NCI-H460 (cell line): Measurements from ENCODE around the gene DCAF11. TPM values are rescaled to one million over a fixed set of nuclear protein-coding genes. Genes with fewer than 3 reads are reported as not detected.

Source experiments
- DNase-seq: peaks from one replicate; pipeline ENCODE4 v3.0.0-alpha.2; 2016; ENCODE audit warnings: low read depth; ENCODE audit errors: extremely low read depth
- total RNA-seq: library from RNA; depleted of rRNA; stranded (reverse); fragments of >200 nt; shearing (Covaris generic); gene quantifications from 2 replicates; pipeline ENCODE4 v1.2.3, GENCODE V29; 2014

Gene DCAF11
- total RNA-seq, 1 experiment from 2014 or later, result 54.1 TPM

DNA sequence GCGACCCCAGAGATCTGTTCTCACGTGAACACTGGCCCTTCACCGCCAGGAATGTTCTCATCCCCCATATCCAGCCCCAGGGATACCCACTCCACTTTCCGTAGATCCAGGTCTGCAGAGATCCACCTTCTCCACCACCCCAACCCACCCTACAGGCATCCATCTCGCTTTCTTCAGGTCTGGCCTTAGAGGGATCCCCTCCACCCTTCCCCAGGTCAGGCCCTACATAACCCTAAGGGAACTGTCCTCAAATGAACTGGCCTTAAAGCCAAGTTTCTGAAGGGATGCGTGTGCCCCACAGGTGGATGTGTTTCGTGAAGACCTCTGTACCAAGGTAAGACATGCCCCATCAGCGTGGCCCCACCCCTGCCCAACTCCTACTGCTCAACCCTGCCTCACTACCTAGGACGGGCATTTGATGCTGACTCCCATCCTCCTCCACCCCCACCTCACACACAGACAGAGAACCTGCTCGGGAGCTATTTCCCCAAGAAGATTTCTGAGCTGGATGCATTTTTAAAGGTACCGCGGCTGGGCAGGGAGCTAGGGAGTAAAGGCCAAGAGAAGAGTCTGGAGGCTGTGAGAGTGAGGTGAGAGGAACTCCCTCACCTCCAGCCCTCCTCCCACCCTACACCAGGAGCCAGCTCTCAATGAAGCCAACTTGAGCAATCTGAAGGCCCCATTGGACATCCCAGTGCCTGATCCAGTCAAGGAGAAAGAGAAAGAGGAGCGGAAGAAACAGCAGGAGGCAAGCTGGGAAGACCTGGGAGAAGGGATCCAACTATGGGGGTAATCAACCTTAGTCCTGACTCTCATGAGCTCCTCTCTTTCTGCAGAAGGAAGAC, 22.3 kb downstream of the DCAF11 start:
- no peak for DNase-seq

DNA sequence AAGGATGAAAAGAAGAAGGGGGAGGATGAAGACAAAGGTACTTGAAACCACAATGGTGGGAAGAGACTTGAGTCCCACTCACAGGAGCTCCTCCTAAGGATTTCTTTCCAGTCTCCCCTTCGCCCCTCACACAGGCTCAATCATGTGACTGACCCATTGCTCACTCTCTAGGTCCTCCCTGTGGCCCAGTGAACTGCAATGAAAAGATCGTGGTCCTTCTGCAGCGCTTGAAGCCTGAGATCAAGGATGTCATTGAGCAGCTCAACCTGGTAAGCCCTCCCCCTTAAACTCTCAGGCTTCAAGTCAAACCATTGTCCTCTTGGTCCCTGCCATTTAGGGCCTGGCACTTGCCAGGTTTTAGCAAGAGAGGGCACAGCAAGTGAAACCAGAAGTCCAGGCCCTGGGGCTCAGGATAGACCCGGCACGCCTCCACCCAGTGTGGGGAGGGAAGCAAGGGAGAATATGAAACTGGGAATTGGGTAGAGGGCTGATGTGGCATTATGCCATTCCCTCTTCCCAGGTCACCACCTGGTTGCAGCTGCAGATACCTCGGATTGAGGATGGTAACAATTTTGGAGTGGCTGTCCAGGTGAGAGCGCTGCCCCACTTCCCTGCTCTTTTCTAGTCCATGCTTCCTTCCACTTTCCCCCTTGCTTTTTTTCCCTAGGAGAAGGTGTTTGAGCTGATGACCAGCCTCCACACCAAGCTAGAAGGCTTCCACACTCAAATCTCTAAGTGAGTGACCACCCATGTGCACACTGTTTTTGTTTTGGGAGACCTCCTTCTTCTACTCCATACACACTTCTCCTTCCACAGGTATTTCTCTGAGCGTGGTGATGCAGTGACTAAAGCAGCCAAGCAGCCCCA, 23.2 kb downstream of the DCAF11 start:
- DNase-seq, result no peak

DNA sequence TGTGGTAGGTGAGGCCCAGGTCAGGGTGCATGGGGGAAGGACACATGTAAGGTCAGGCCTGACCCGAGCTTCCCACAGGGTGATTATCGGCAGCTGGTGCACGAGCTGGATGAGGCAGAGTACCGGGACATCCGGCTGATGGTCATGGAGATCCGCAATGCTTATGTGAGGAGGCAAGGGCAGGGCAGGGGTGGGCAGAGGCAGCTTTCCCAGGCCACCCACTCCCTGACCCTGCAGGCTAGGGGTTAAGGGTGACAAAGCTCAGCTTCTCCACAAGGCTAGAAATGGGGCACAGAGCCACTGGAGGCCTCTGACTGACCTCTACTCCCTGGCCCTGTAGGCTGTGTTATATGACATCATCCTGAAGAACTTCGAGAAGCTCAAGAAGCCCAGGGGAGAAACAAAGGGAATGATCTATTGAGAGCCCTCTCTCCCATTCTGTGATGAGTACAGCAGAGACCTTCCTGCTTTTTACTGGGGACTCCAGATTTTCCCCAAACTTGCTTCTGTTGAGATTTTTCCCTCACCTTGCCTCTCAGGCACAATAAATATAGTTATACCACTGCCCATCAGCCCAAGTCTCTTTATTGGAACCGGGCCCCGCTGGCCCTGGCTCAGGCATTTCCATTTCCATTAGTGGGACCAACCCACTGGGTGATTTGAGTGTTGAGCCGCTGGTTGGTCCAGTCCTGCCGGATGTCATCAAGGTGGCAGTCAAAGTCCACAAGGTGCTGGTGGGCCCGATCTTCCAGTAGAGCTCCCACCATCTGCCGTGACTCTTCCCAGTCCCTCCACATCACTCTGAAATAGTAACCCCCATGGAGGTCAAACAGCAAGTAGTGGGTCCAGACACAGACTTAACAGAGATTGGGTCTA, 24.1 kb downstream of the DCAF11 start:
- no peak for DNase-seq

DNA sequence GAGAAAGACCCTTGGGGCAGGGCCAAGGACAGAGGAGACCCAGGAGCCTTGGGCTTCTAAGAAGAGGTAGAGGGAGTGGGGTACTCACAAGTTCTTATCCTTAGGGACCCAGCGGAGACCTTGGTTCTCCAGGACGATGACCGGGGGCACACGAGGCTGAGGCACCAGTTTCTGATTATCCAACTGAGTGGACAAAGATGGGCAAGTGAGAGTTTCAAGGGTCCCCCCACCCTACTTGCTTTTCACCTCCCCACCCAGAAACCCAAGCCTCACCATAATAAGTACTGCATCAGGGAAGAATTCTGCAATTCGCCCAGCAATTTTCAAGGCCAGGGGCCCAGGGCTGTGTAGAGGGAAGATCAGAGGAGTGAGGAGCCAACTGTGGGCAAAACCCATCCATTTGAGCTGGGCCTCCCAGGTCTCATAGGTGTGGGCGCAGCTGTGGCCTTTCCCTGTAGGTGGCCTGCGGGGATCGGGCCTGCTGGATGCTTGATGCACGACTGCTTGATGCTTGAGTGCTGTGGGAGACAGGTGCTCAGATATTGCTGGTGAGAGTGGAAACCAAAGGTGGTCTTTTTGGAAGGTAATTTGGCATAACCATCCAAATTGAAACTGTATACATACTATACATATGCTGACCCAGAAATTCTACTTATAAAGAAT, 24.8 kb downstream of the DCAF11 start:
- DNase-seq, result no peak

DNA sequence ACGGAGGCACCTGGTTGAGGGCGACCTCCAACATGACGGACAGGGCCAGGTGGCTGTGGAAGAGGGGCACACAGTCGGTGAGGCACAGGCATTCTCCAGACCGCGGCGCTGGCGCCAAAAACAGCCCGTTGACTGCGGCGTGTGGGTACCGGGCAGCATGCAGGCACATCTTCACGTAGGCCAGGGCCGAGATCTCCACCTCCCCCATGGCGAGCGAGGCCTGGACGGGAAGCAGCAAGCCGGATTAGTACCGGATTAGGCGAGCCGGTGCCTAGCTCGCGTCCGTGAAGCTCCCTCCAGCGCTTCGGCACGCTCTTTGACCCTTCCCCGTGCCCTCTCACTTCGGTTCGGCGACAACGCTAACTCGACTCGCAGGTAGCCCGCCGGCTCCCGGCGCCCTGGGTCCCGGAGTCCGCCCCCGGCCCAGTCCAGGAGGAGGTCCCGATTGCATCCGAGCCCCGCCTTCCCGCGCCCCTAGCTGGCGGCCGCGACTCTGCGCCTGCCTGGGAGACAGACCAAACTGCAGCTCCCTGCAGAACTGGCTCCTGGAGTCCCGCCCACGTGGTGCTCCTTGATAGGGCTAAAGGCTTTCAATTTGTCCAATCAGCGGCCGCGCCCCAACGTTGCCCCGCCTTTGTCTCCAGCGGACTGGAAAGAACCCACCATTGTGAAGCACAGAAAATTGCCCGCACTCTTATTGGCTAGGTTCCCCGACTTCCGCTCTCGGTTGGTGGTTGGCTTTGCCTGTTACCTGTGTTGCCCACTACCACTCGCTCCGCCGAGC, 26.7 kb downstream of the DCAF11 start, which contains the start of gene EMC9:
Gene EMC9 (minus strand): TSS at position 495 of the 784 bp plus-strand sequence. CDS start 287 bp downstream, at position 208.
- peak; percentile 99 for DNase-seq

DNA sequence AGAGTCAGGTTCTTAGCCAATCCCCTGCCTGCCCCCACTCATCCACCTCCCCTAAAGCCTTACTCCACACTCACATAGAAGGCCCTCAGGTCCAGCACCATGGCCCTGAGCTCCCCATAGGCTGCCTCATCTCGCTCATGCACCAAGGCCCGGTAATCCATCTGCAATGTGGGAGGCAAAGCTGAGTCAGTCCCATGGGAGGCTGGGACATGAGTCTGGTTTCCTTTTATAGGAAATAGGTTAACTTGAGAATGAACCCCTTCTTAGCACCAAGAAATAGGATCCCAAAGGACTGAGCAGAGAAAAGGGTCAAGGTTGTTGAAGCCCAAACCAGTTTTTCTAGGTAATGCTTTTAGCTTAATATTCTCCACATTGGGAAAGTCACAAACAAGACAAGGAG, 28.9 kb downstream of the DCAF11 start:
- no peak for DNase-seq

DNA sequence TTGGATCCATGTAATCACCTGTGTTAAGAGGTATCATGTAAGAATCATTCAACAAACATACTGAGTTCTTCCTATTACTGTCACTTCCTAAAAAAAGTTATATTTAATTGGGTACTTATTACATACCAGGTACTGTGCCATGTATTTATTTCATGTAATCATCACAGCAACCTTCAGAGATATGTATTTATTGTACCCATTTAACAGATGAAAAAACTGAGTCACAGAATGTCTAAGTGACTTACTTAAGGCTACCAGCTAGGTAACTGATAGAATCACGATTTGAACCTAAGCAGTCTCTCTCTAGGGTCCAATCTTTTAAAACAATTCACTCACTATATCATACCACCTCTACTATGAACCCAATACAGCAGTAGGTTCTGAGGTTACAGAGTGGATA, 29.9 kb downstream of the DCAF11 start:
- DNase-seq, result no peak

DNA sequence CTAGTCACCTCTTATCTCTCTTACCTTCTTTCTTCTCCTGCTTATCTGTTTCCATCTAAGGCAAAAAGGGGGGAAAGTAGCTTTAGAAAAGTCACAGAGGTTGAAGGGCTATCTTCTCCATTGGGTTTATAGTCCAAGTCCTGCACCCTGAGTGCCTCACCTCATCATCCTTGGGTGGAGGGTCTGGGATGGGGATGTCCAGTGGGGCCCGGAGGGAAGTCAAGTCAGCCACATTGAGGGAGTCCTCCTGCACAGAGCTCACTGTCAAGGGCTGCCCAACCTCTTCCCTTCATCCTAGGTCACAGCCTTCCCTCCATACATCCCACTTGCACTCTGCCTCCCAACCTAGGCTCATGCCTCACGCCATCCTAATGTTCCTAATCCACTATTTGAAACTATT, 30.6 kb downstream of the DCAF11 start:
- no peak for DNase-seq

DNA sequence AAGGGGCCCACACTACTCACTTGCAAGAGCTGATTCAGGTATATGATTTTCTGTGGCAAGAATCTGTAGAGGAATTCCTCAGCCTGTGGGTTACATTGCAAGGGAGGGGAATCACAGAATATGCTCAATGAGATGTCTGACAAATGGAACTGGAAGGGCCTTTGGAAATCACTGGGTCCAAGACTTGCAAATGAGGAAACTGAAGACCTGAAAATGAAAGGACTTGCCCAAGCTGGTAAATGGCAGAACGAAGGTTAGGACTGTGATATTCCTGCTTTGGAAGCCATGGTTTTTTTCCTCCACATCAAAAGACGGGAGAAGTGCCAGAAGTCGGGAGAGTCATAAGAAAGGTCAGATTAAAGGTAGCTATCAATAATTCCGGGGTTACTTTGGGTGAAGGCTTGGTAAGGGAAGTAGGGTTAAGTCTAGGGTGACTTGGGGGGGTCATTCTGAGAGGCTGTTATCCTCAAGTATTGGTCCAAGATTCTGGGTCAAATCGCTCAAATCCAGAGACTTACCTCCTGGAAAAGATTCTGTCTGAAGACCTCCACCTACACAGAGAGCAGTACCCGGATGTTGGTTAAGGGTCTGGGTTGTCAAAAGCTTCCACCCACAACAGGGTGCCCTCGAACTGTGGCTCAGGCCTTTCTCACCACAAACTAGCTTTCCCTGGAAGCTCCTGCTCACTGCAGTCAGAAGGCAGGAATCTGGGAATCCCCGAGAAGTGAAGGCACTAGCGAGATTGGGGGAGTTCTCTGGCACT, 31.3 kb downstream of the DCAF11 start:
- DNase-seq, result no peak

DNA sequence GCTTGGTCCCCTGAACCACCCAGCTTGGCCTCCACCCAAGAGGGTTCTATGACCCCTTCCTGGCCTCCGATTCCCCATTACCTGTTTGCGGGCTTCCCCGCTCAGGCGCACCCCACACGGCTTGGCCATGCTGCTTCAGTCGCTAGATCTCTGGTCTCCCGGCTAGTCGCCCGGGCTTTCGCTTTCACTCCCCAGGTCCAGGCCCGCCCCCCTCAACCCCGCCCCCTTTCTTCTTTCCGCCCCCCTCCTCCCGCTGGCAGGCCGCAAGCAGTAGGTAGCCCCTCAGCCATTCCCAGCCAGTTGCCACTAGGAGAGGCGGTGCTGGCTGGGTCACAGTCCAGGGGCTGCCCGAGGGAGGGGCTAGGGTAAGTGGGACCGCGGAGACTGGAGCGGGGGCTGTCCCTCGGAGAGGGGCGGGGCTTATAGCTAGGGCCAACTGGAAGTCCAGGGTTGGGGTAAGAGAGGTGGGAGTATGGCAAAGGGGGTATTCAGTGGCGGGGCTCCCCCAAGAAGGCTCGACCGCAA, 31.9 kb downstream of the DCAF11 start, which contains the start of gene PSME2:
Gene PSME2 (minus strand): TSS at position 158 of the 525 bp plus-strand sequence. CDS start 29 bp downstream, at position 129.
- peak; percentile 97 for DNase-seq

DNA sequence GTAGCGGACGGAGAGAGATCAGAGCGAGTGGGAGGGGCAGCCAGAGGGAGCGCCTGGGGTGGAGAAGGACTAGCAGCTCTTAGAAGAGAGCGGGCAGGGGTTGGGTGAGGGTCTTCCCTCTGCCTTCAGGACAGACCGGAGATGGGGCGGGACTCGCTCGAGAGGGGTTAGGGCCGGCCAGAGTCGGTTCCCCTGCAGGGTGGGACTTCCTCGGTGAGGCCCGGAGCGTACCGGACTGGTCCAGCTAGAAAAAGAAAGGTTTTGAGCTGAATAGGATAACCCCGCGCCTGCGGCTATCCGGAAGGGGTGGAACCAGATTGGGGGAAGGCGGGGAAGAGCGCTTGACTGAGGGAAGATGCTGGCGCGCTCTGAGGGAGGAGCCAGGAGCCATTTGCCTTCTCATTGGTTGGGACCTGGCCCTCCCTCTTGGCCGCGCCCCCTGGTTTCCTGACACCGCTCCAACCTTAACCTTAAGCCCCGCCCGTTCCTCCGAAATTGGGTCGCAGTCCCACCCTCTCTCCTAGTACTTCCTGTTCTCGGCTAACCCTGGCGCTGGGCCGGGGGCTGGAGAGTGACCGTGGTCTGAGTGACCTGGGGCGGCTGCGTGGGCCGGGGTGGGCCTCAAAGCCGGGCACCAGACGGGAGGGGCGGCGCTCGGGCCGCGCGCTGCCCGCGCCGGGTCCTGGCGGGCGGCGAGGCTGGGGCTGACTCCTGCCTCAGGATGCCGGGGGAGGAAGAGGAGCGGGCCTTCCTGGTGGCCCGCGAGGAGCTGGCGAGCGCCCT, 32.6 kb downstream of the DCAF11 start, which contains the start of gene RNF31:
Gene RNF31 (plus strand): TSS at position 521 of the 783 bp plus-strand sequence. CDS start 201 bp downstream, at position 722.
- peak; percentile 98 for DNase-seq

DNA sequence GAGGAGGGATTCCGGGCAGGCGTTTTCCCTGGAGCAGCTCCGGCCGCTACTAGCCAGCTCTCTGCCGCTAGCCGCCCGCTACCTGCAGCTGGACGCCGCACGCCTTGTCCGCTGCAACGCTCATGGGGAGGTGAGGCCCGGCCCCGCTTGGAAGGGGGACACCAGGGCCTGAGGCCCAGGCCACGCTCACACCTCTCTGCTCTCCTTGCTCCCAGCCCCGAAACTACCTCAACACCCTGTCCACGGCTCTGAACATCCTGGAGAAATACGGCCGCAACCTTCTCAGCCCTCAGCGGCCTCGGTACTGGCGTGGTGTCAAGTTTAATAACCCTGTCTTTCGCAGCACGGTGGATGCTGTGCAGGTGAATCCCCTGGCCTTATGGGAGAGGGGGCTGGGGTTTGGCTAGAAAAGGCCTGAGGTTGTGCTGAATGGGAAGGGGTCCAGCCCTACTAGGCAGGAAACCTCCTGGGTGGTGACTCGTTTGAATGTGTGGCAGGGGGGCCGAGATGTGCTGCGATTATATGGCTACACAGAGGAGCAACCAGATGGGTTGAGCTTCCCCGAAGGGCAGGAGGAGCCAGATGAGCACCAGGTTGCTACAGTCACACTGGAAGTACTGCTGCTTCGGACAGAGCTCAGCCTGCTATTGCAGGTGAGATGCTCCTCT, 33.3 kb downstream of the DCAF11 start:
- DNase-seq, result no peak

DNA sequence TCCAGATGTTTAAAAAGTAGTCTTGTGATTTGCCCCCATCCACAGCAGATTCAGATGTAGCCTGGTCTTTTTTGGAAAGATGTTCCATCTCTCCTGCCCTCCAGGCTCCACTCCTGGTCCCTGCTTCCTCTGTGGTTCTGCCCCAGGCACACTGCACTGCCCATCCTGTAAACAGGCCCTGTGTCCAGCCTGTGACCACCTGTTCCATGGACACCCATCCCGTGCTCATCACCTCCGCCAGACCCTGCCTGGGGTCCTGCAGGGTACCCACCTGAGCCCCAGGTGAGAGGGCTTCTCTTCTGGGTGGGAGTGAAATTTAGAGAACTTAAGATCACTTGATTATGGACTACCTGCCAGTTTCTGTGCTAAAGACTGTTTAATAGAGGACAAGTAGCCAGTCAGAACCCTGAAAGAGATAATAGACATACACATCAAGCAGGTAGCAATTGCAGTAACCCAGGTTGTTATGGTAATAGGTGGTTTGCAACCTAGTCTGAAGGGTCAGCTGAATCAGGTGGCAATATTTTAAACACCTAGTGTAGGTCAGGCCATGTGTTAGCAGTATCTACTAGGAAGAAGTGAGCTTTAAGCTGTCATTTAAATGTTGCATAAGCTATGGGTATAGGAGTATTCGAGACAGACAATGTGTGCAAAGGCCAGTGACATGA, 34.9 kb downstream of the DCAF11 start:
- DNase-seq, result no peak

DNA sequence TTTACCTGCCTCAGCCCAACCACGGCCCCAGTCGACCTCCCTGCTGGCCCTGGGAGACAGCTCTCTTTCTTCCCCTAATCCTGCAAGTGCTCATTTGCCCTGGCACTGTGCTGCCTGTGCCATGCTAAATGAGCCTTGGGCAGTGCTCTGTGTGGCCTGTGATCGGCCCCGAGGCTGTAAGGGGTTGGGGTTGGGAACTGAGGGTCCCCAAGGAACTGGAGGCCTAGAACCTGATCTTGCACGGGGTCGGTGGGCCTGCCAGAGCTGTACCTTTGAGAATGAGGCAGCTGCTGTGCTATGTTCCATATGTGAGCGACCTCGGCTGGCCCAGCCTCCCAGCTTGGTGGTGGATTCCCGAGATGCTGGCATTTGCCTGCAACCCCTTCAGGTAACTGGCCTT, 35.5 kb downstream of the DCAF11 start:
- no peak for DNase-seq

DNA sequence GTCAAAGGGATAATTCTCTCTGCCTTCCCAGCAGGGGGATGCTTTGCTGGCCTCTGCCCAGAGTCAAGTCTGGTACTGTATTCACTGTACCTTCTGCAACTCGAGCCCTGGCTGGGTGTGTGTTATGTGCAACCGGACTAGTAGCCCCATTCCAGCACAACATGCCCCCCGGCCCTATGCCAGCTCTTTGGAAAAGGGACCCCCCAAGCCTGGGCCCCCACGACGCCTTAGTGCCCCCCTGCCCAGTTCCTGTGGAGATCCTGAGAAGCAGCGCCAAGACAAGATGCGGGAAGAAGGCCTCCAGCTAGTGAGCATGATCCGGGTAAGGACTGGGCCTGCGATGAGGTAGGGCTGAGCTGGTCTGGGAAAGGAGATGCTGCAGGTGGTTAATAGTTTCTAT, 36.0 kb downstream of the DCAF11 start:
- DNase-seq, result no peak

DNA sequence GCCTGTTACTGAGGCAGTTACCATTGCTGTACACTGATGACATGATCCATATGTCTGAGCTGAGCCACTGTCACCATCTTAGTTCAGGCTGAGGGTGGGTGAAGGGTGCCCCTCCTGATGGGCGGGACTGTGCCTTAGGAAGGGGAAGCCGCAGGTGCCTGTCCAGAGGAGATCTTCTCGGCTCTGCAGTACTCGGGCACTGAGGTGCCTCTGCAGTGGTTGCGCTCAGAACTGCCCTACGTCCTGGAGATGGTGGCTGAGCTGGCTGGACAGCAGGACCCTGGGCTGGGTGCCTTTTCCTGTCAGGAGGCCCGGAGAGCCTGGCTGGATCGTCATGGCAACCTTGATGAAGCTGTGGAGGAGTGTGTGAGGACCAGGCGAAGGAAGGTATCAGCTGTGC, 36.4 kb downstream of the DCAF11 start:
- DNase-seq, result no peak
